SK-N-SH (cell line): ENCODE data around the gene NOB1. TPM values are rescaled to one million over a fixed set of nuclear protein-coding genes. Genes with fewer than 3 reads are reported as not detected.

Experiments used
- CTCF ChIA-PET: fragments of 300-600, 350-600 bp; formaldehyde crosslinking; extraction: SDS; loops from one replicate; lab custom pipeline; 2021; lab: Yijun Ruan, JAX
- POLR2A ChIA-PET: fragments of 350-600 bp; sonication (Branson Sonifier 250); formaldehyde crosslinking; extraction: SDS; loops from one replicate; lab custom pipeline; 2020; ENCODE audit warnings: antibody characterized with exemption, inconsistent platforms; lab: Yijun Ruan, JAX
- DNase-seq: peaks from one replicate; pipeline ENCODE4 v3.0.0; 2012
- H2AFZ ChIP-seq: fragments of 200-600 bp; sonication (generic); 2 replicates; pipeline ENCODE4 v1.8.1; 2016; ENCODE audit warnings: antibody characterized with exemption, mild to moderate bottlenecking, low read depth
- H3F3A ChIP-seq: fragments of 200-600 bp; sonication (generic); replicated peaks from 2 replicates; pipeline ENCODE3; 2016; ENCODE audit warnings: antibody characterized with exemption, mild to moderate bottlenecking; ENCODE audit not compliant: insufficient read depth
- H3K27ac ChIP-seq, 2 experiments: fragments of 200-500 bp in 1 of 2; fragments of 200-600 bp in 1 of 2; sonication (Bioruptor generic) in 1 of 2; sonication (generic), shearing (Covaris generic) in 1 of 2; 2 replicates each; pipeline versions ENCODE4 v1.5.1 to v1.6.1; 2014 to 2016; ENCODE audit warnings: low read depth in 2 of 2, inconsistent platforms in 1 of 2, low read length in 1 of 2, mild to moderate bottlenecking in 1 of 2, mixed read lengths in 1 of 2
- H3K27me3 ChIP-seq: fragments of 200-600 bp; sonication (generic), shearing (Covaris generic); 2 replicates; pipeline ENCODE4 v1.6.1; 2016; ENCODE audit warnings: mixed run types; ENCODE audit not compliant: insufficient read depth
- H3K36me3 ChIP-seq, 2 experiments: fragments of 200-500 bp in 1 of 2; fragments of 200-600 bp in 1 of 2; sonication (Bioruptor generic) in 1 of 2; sonication (generic) in 1 of 2; replicated peaks in 1 of 2; 2 replicates each; pipeline versions ENCODE3 to v1.5.1; 2014 to 2016; ENCODE audit warnings: low read length in 1 of 2, mild to moderate bottlenecking in 1 of 2; ENCODE audit not compliant: insufficient read depth in 2 of 2, control insufficient read depth in 1 of 2
- H3K4me1 ChIP-seq, 2 experiments: fragments of 200-500 bp in 1 of 2; fragments of 200-600 bp in 1 of 2; sonication (Bioruptor generic) in 1 of 2; sonication (generic), shearing (Covaris generic) in 1 of 2; 2 replicates each; pipeline versions ENCODE4 v1.5.1 to v1.6.1; 2014 to 2016; ENCODE audit warnings: low read depth in 1 of 2, low read length in 1 of 2, mixed run types in 1 of 2; ENCODE audit not compliant: insufficient read depth in 2 of 2, control insufficient read depth in 1 of 2
- H3K4me2 ChIP-seq: fragments of 200-600 bp; sonication (generic), shearing (Covaris generic); 2 replicates; pipeline ENCODE4 v1.6.1; 2017; ENCODE audit warnings: mixed run types
- H3K4me3 ChIP-seq, 2 experiments: fragments of 200-500 bp in 1 of 2; fragments of 200-600 bp in 1 of 2; sonication (Bioruptor generic) in 1 of 2; sonication (generic), shearing (Covaris generic) in 1 of 2; 2 replicates each; pipeline versions ENCODE4 v1.5.1 to v1.8.1; 2014 to 2016; ENCODE audit warnings: low read depth in 2 of 2, inconsistent platforms in 1 of 2, low read length in 1 of 2, mild to moderate bottlenecking in 1 of 2, mixed read lengths in 1 of 2, moderate library complexity in 1 of 2
- H3K79me2 ChIP-seq: fragments of 200-600 bp; sonication (generic); 2 replicates; pipeline ENCODE4 v1.8.1; 2017; ENCODE audit warnings: mild to moderate bottlenecking; ENCODE audit not compliant: insufficient read depth
- H3K9ac ChIP-seq: fragments of 200-600 bp; sonication (generic); 2 replicates; pipeline ENCODE4 v1.6.1; 2017; ENCODE audit warnings: mixed run types
- H3K9me2 ChIP-seq: fragments of 200-600 bp; sonication (generic); 2 replicates; pipeline ENCODE4 v1.6.1; 2017; ENCODE audit warnings: mixed run types
- H3K9me3 ChIP-seq: fragments of 200-600 bp; sonication (generic); 2 replicates; pipeline ENCODE4 v1.6.1; 2017; ENCODE audit warnings: mixed run types, mild to moderate bottlenecking, moderate library complexity
- H4K20me1 ChIP-seq: fragments of 200-600 bp; sonication (generic); 2 replicates; pipeline ENCODE4 v1.6.1; 2017; ENCODE audit warnings: mild to moderate bottlenecking, mixed run types; ENCODE audit not compliant: insufficient read depth
- CHD2 ChIP-seq: fragments of 150-350 bp; IDR thresholded peaks from 2 replicates; pipeline ENCODE4 v1.6.1; 2018; ENCODE audit warnings: low read length; ENCODE audit not compliant: partially characterized antibody
- ELF1 ChIP-seq: IDR thresholded peaks from 2 replicates; pipeline ENCODE4 v1.4.0; 2012
- RAD21 ChIP-seq: IDR thresholded peaks from 2 replicates; pipeline ENCODE4 v1.6.1; 2012; ENCODE audit warnings: mild to moderate bottlenecking, low read length
- SMC3 ChIP-seq: IDR thresholded peaks from 2 replicates; pipeline ENCODE4 v1.6.1; 2012; ENCODE audit warnings: low read depth, low read length, improper control_type of control experiment
- TCF12 ChIP-seq: IDR thresholded peaks from 2 replicates; pipeline ENCODE4 v1.4.0; 2012
- WGBS: methylation state at CpG from one replicate; pipeline ENCODE4 v1.1.6; 2017; ENCODE audit warnings: low lambda C conversion rate; 5-methylcytosine and 5-hydroxymethylcytosine counted together
- polyA plus RNA-seq, 3 experiments: library from polyadenylated mRNA; depleted of rRNA; stranded (reverse); fragments of >200 nt; gene quantifications; 2 replicates each; pipeline ENCODE4 v1.2.3, GENCODE V29; 2012
- TF ChIP-seq, protein P1 (sequence below): fragments of 200-600 bp; sonication (generic); IDR thresholded peaks from 2 replicates; pipeline ENCODE4 v1.6.1; 2017; ENCODE audit warnings: antibody characterized with exemption, mild to moderate bottlenecking, moderate library complexity

NOB1 gene
- polyA plus RNA-seq, 1 of the 3 experiments (the other 2 are of a cell fraction), result 86.3 TPM

DNA sequence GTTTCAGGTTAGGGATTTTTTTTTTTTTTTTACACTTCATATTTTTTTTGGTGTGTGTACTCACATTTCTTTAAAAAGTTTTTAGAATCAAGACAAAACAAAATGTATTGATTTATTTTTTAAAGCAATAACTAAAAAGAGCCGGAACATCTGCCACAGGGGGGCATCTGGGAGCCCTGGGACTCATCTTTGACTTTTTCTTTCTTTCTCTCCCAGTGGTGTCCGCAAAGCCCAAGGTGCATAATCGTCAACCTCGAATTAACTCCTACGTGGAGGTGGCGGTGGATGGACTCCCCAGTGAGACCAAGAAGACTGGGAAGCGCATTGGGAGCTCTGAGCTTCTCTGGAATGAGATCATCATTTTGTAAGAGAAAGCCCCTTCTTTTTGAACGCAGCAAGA is 43.7 kb upstream of the NOB1 start:
- no peak for DNase-seq
- no peaks in the 10 kb centered on the region for H3K4me1 ChIP-seq

DNA sequence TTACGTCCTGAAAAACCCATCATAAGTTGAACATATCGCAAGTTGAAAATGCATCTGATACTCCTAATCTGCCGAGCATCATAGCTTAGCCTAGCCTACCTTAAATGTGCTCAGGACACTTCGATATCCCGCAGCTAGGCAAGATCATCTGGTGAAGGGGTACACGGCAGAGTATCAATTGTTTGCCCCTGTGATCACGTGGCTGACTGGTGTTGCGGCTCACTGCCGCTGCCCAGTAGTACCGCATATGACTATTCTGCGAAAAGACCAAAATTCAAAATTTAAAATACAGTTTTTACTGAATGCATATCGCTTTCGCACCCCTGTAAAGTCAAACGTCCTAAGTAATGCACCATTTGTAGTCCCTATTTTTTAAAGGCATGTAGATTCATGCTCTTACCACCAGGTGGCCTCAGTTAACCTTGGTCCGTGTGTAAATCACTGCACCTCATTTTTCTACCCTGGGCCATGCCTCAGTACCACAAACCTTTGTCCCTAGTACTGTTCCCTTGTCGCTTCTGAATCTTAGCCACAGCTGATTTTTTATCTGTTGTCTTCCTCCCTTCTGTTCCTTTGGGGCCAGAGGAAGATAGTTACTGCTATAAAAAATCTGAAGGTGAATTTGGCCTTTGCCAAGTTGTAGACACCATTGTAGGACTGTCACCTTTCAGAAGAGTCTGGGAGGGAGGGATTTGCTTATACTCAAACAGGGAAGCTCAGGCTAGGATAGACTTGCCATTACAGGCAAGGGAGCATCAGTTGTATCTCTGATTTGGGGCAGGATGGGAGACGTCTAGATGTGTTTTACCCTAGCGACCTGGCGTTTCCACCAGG is 41.8 kb upstream of the NOB1 start:
- Histone ChIP-seq H3K4me3 (peak overlapping the region in 1 of 2 experiments; percentile 14; a peak in 1 of 4 replicates), H3K4me1 (no peaks in the 10 kb centered on the region), H3K27ac (no peak overlapping the region), H3K79me2 (no peaks in the 10 kb centered on the region), H3K9me3 (no peaks in the 10 kb centered on the region), H3K4me2 (no peak overlapping the region), H3K9me2 (no peaks in the 10 kb centered on the region), H3K9ac (no peak overlapping the region)
- CTCF ChIA-PET, result interaction anchor here (0.6 to 10.2 kb wide), 33 partner anchors 9 to 339 kb away, joined by 3 to 117 read pairs (median 5); no protein-coding TSS in a partner anchor
- POLR2A ChIA-PET, result no interaction called here
- WGBS, result 60% methylated on average over 19 of the region's 19 CpGs
- TF ChIP-seq ELF1 (no peak), SMC3 (peak; percentile 90), CHD2 (no peak), RAD21 (peak; percentile 96)
- TF ChIP-seq, protein P1, sequence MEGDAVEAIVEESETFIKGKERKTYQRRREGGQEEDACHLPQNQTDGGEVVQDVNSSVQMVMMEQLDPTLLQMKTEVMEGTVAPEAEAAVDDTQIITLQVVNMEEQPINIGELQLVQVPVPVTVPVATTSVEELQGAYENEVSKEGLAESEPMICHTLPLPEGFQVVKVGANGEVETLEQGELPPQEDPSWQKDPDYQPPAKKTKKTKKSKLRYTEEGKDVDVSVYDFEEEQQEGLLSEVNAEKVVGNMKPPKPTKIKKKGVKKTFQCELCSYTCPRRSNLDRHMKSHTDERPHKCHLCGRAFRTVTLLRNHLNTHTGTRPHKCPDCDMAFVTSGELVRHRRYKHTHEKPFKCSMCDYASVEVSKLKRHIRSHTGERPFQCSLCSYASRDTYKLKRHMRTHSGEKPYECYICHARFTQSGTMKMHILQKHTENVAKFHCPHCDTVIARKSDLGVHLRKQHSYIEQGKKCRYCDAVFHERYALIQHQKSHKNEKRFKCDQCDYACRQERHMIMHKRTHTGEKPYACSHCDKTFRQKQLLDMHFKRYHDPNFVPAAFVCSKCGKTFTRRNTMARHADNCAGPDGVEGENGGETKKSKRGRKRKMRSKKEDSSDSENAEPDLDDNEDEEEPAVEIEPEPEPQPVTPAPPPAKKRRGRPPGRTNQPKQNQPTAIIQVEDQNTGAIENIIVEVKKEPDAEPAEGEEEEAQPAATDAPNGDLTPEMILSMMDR, result peak; percentile 92
- TF ChIP-seq, all 33 proteins: peak for 3
- H3K27me3 ChIP-seq, result no peaks in the 10 kb centered on the region
- peaks cover 6 to 10% of the 10 kb centered on the region in 2 experiments for H3K36me3 ChIP-seq
- H4K20me1 ChIP-seq, result no peaks in the 10 kb centered on the region
- peak; percentile 66 for DNase-seq
- H3F3A ChIP-seq, result no peaks in the 10 kb centered on the region
- no peak overlapping the region for H2AFZ ChIP-seq

More for the DNA sequence above, 43.7 kb upstream of the NOB1 start:
- Histone ChIP-seq H2AFZ (no peak overlapping the region), H3K36me3 (peaks cover 6 to 13% of the 10 kb centered on the region in 2 experiments), H3K27me3 (no peaks in the 10 kb centered on the region), H3F3A (no peaks in the 10 kb centered on the region), H3K79me2 (no peaks in the 10 kb centered on the region), H3K9ac (no peak overlapping the region), H3K9me2 (no peaks in the 10 kb centered on the region), H3K4me2 (no peak overlapping the region), H3K27ac (no peak overlapping the region), H4K20me1 (no peaks in the 10 kb centered on the region), H3K4me3 (no peak overlapping the region), H3K9me3 (no peaks in the 10 kb centered on the region)
- WGBS, result 92% methylated on average over 8 of the region's 8 CpGs
- ChIA-PET POLR2A (no interaction called here), CTCF (interaction anchor here (0.8 to 10.2 kb wide), 7 partner anchors 11 to 139 kb away, joined by 3 to 117 read pairs (median 3); no protein-coding TSS in a partner anchor)
- TF ChIP-seq, protein P1, result peak; percentile 51
- TF ChIP-seq RAD21 (peak; percentile 43), TCF12 (no peak), SMC3 (peak; percentile 37)
